H1 (cell line): ENCODE data around the gene FGF5. TPM values are rescaled to one million over a fixed set of nuclear protein-coding genes. Genes with fewer than 3 reads are reported as not detected.

Source experiments
- CTCF ChIA-PET: fragments of 300-600 bp; sonication (Branson Sonifier 250); formaldehyde crosslinking; loops from one replicate; lab custom pipeline; 2021; ENCODE audit not compliant: partially characterized antibody; lab: Charles Lee
- POLR2A ChIA-PET: fragments of 300-600 bp; sonication (Branson Sonifier 250); formaldehyde crosslinking; loops from one replicate; lab custom pipeline; 2021; ENCODE audit warnings: inconsistent platforms; ENCODE audit not compliant: partially characterized antibody; lab: Charles Lee
- DNase-seq, 2 experiments: peaks; one replicate each; pipeline versions ENCODE4 v3.0.0 to v3.0.0-alpha.2; 2010 to 2022; ENCODE audit warnings: low spot score in 2 of 2, low read depth in 1 of 2, mixed read lengths in 1 of 2
- FAIRE-seq: peaks from 2 replicates; lab custom pipeline; 2011; peaks lifted over from hg19 to GRCh38; lab: Jason Lieb, UNC
- H2AFZ ChIP-seq: 2 replicates; pipeline ENCODE4 v1.8.1; 2012; ENCODE audit warnings: low read length, inconsistent platforms
- H2AK5ac ChIP-seq: 2 replicates; pipeline ENCODE4 v1.6.1; 2013; ENCODE audit warnings: low read depth, low read length
- H2BK120ac ChIP-seq: replicated peaks from 2 replicates; pipeline ENCODE3; 2013; ENCODE audit warnings: low read depth, low read length, inconsistent platforms
- H2BK12ac ChIP-seq: 2 replicates; pipeline ENCODE4 v1.6.1; 2013; ENCODE audit warnings: low read depth, low read length
- H2BK15ac ChIP-seq: 2 replicates; pipeline ENCODE4 v1.6.1; 2013; ENCODE audit warnings: low read length
- H2BK20ac ChIP-seq: 2 replicates; pipeline ENCODE4 v1.6.1; 2013; ENCODE audit warnings: low read length
- H2BK5ac ChIP-seq: 2 replicates; pipeline ENCODE4 v1.6.1; 2013; ENCODE audit warnings: low read depth, low read length
- H3K14ac ChIP-seq: 2 replicates; pipeline ENCODE4 v1.6.1; 2013; ENCODE audit warnings: inconsistent platforms; ENCODE audit not compliant: insufficient read length
- H3K18ac ChIP-seq: 2 replicates; pipeline ENCODE4 v1.6.1; 2013; ENCODE audit warnings: low read length; ENCODE audit errors: extremely low read depth
- H3K23ac ChIP-seq: 2 replicates; pipeline ENCODE4 v1.6.1; 2013; ENCODE audit warnings: inconsistent platforms; ENCODE audit not compliant: insufficient read length
- H3K23me2 ChIP-seq: 2 replicates; pipeline ENCODE4 v1.6.1; 2013; ENCODE audit warnings: low read depth, low read length
- H3K27ac ChIP-seq: 2 replicates; pipeline ENCODE4 v1.6.1; 2011; ENCODE audit warnings: low read depth, low read length, inconsistent platforms
- H3K27me3 ChIP-seq, 4 experiments: replicated peaks in 1 of 4; 1 replicate in 1 of 4; 2 replicates in 3 of 4; pipeline versions ENCODE4 v1.6.1 to v1.8.1; 2011 to 2013; ENCODE audit warnings: low read length in 3 of 4, mild to moderate bottlenecking in 3 of 4, inconsistent platforms in 2 of 4, mixed read lengths in 2 of 4, moderate library complexity in 1 of 4; ENCODE audit not compliant: control insufficient read depth in 3 of 4, insufficient read depth in 3 of 4; ENCODE audit errors: extremely low read depth in 1 of 4
- H3K36me3 ChIP-seq, 4 experiments: 2 replicates each; pipeline versions ENCODE4 v1.6.1 to v1.8.1; 2011 to 2013; ENCODE audit warnings: mild to moderate bottlenecking in 4 of 4, low read length in 3 of 4, moderate library complexity in 2 of 4, control low read depth in 1 of 4, inconsistent platforms in 1 of 4; ENCODE audit not compliant: insufficient read depth in 4 of 4, control insufficient read depth in 2 of 4
- H3K4ac ChIP-seq: replicated peaks from 2 replicates; pipeline ENCODE3; 2013; ENCODE audit warnings: low read length, low read depth, mixed read lengths, inconsistent platforms; ENCODE audit not compliant: insufficient read length
- H3K4me1 ChIP-seq, 4 experiments: replicated peaks in 1 of 4; 1 replicate in 1 of 4; 2 replicates in 3 of 4; pipeline versions ENCODE4 v1.6.1 to v1.8.1; 2011 to 2013; ENCODE audit warnings: low read length in 3 of 4, inconsistent platforms in 2 of 4, mixed read lengths in 1 of 4; ENCODE audit not compliant: insufficient read depth in 4 of 4, control insufficient read depth in 3 of 4
- H3K4me2 ChIP-seq, 2 experiments: 2 replicates each; pipeline versions ENCODE4 v1.6.1 to v1.8.1; 2011 to 2013; ENCODE audit warnings: low read depth in 2 of 2, low read length in 2 of 2, control low read depth in 1 of 2, inconsistent platforms in 1 of 2, mild to moderate bottlenecking in 1 of 2; ENCODE audit not compliant: insufficient read depth in 1 of 2
- H3K4me3 ChIP-seq, 4 experiments: fragments of 200-600, 300-600 bp in 1 of 4; sonication (generic), shearing (Covaris generic), sonication (Bioruptor Twin) in 1 of 4; 2 replicates each; pipeline versions ENCODE4 v1.5.1 to v1.8.1; 2011 to 2016; ENCODE audit warnings: low read length in 4 of 4, low read depth in 3 of 4, control low read depth in 2 of 4, inconsistent platforms in 2 of 4, mild to moderate bottlenecking in 2 of 4, mixed read lengths in 1 of 4, moderate library complexity in 1 of 4; ENCODE audit not compliant: insufficient read depth in 2 of 4; ENCODE audit errors: extremely low read depth in 1 of 4
- H3K56ac ChIP-seq: replicated peaks from 2 replicates; pipeline ENCODE3; 2013; ENCODE audit warnings: low read depth, mild to moderate bottlenecking, mixed read lengths, low read length, inconsistent platforms; ENCODE audit not compliant: insufficient read length
- H3K79me1 ChIP-seq: 2 replicates; pipeline ENCODE4 v1.6.1; 2013; ENCODE audit warnings: low read depth, low read length, control low read depth
- H3K79me2 ChIP-seq, 2 experiments: 2 replicates each; pipeline versions ENCODE4 v1.6.1 to v1.8.1; 2012 to 2013; ENCODE audit warnings: low read length in 2 of 2, mild to moderate bottlenecking in 2 of 2, inconsistent platforms in 1 of 2; ENCODE audit not compliant: insufficient read depth in 2 of 2, control insufficient read depth in 1 of 2
- H3K9ac ChIP-seq, 4 experiments: replicated peaks in 1 of 4; 1 replicate in 1 of 4; 2 replicates in 3 of 4; pipeline versions ENCODE4 v1.6.1 to v1.8.1; 2011 to 2013; ENCODE audit warnings: low read depth in 3 of 4, low read length in 3 of 4, control low read depth in 2 of 4, mild to moderate bottlenecking in 2 of 4, moderate library complexity in 2 of 4, inconsistent platforms in 1 of 4; ENCODE audit errors: extremely low read depth in 1 of 4
- H3K9me3 ChIP-seq, 2 experiments: 2 replicates each; pipeline versions ENCODE4 v1.6.1 to v1.8.1; 2012 to 2013; ENCODE audit warnings: mild to moderate bottlenecking in 2 of 2, moderate library complexity in 2 of 2, control low read depth in 1 of 2, inconsistent platforms in 1 of 2, low read depth in 1 of 2, low read length in 1 of 2, mixed read lengths in 1 of 2; ENCODE audit not compliant: insufficient read depth in 2 of 2
- H4K20me1 ChIP-seq, 2 experiments: replicated peaks in 1 of 2; 2 replicates each; pipeline versions ENCODE3 to v1.8.1; 2011 to 2013; ENCODE audit warnings: inconsistent platforms in 2 of 2, low read length in 2 of 2, mild to moderate bottlenecking in 1 of 2; ENCODE audit not compliant: insufficient read depth in 2 of 2, control insufficient read depth in 1 of 2
- H4K5ac ChIP-seq: 2 replicates; pipeline ENCODE4 v1.6.1; 2013; ENCODE audit warnings: low read length, low read depth, mixed read lengths, inconsistent platforms; ENCODE audit not compliant: insufficient read length
- H4K8ac ChIP-seq: 2 replicates; pipeline ENCODE4 v1.8.0; 2013; ENCODE audit warnings: mild to moderate bottlenecking, moderate library complexity, low read length, inconsistent platforms; ENCODE audit not compliant: insufficient read depth; ENCODE audit errors: extremely low read depth
- H4K91ac ChIP-seq: replicated peaks from 2 replicates; pipeline ENCODE3; 2013; ENCODE audit warnings: low read length, mixed read lengths, inconsistent platforms; ENCODE audit not compliant: insufficient read length
- BCL11A ChIP-seq, 2 experiments: IDR thresholded peaks; one replicate each; pipeline ENCODE4 v1.6.1; 2011; ENCODE audit warnings: low read depth in 2 of 2, low read length in 2 of 2, mild to moderate bottlenecking in 2 of 2
- EP300 ChIP-seq, 2 experiments: IDR thresholded peaks; 1 replicate in 1 of 2; 2 replicates in 1 of 2; pipeline ENCODE4 v1.6.1; 2011 to 2012; ENCODE audit warnings: low read depth in 2 of 2, low read length in 2 of 2, mild to moderate bottlenecking in 2 of 2, borderline replicate concordance in 1 of 2, inconsistent platforms in 1 of 2, moderate library complexity in 1 of 2
- EZH2 ChIP-seq: fragments of 200-600 bp; sonication (generic); IDR thresholded peaks from 2 replicates; pipeline ENCODE4 v1.7.1; 2012; ENCODE audit warnings: low read depth, mild to moderate bottlenecking, moderate library complexity, low read length, inconsistent platforms; ENCODE audit not compliant: severe bottlenecking
- HDAC2 ChIP-seq, 2 experiments: fragments of 300-600 bp in 1 of 2; sonication (generic) in 1 of 2; IDR thresholded peaks; 2 replicates each; pipeline ENCODE4 v1.6.1; 2011 to 2012; ENCODE audit warnings: low read depth in 2 of 2, low read length in 2 of 2, mild to moderate bottlenecking in 2 of 2, moderate library complexity in 2 of 2, borderline replicate concordance in 1 of 2, inconsistent platforms in 1 of 2
- SRF ChIP-seq: IDR thresholded peaks from 2 replicates; pipeline ENCODE4 v1.6.1; 2011; ENCODE audit warnings: mild to moderate bottlenecking, low read depth, low read length, moderate library complexity
- SUZ12 ChIP-seq: fragments of 200-600 bp; sonication (generic); IDR thresholded peaks from 2 replicates; pipeline ENCODE4 v1.6.1; 2012; ENCODE audit warnings: mild to moderate bottlenecking, inconsistent platforms, low read length, moderate library complexity, mixed read lengths
- WGBS, 2 experiments: shearing (Covaris generic) in 1 of 2; methylation state at CpG; one replicate each; pipeline versions ENCODE4 v1.1.6 to v1.1.7; 2013 to 2015; ENCODE audit warnings: low lambda C conversion rate in 2 of 2, mixed read lengths in 2 of 2, inconsistent platforms in 1 of 2, low coverage in 1 of 2, missing lambda C conversion rate in 1 of 2; ENCODE audit not compliant: insufficient replicate concordance in 2 of 2, insufficient coverage in 1 of 2, insufficient read length in 1 of 2; ENCODE audit errors: extremely low coverage in 1 of 2, missing lambda C conversion rate in 1 of 2; 5-methylcytosine and 5-hydroxymethylcytosine counted together
- polyA plus RNA-seq, 7 experiments: library from polyadenylated mRNA; depleted of rRNA in 3 of 7; stranded (reverse) in 5 of 7; unstranded in 2 of 7; fragments of >200 nt in 5 of 7; fragments of 200-250 nt in 2 of 7; gene quantifications; 1 replicate in 5 of 7; 2 replicates in 1 of 7; 4 replicates in 1 of 7; pipeline versions ENCODE4 v1.2.1 to v1.2.3, GENCODE V29; 2011 to 2013; ENCODE audit warnings: missing spikeins in 2 of 7, mixed read lengths in 2 of 7
- total RNA-seq: library from RNA; stranded (reverse); fragmentation: NEBNext Ultra II Directional; extraction: Animal tissue kit (Norgen Biotek cat#: 25700); gene quantifications from 2 replicates; pipeline ENCODE4 v1.2.1, GENCODE V29; 2021
- TF ChIP-seq, protein P1 (sequence below): IDR thresholded peaks from 2 replicates; pipeline ENCODE4 v1.6.1; 2012; ENCODE audit warnings: inconsistent platforms
- TF ChIP-seq, protein P2 (sequence below), 3 experiments: IDR thresholded peaks; 1 replicate in 2 of 3; 2 replicates in 1 of 3; pipeline versions ENCODE4 v1.5.1 to v1.6.1; 2011; ENCODE audit warnings: low read length in 3 of 3, mild to moderate bottlenecking in 3 of 3, inconsistent platforms in 2 of 3, low read depth in 1 of 3, moderate library complexity in 1 of 3; ENCODE audit not compliant: insufficient read depth in 1 of 3; ENCODE audit errors: control extremely low read depth in 1 of 3

Gene FGF5
- total and polyA plus RNA-seq, 2 of the 8 experiments (the other 6 are each of a cell fraction or from before 2014, with no cell fraction given), result not detected

DNA sequence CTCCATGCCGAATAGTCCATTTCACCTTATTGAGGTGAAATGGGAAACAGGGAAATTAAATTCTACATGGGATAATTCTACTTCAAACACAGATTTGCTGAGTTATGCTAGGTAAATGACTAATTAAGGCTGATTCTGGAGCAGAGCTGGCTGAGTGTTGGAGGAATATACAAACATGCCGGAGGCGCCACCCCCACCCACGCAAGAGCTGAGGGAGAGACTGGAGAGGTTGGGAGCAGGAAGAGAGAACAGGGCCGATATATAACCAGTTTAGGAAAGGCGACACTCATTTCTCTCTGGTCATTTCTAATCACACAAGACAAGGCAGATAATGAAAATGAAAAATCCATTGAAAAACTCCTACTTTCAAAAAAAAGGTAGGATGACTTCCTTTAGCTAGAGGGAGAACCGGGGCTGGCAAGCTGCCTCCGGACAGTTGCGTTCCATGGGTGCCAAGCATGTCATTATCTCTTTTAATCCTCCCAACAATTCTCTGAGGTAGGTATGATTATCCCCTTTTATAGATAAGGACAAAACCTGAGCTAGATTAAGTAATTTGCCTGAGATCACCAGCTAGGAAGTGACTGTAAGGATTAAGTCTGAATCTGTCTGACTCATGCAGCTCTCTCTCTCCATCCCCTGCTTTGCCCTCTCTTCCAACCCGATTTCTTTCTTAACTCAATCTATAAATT is 41.5 kb downstream of the FGF5 start:
- H3K14ac ChIP-seq, result no peak overlapping the region
- H4K20me1 ChIP-seq, result no peaks in the 10 kb centered on the region
- no peak for DNase-seq
- H3K4me3 ChIP-seq, result no peak overlapping the region
- 79 to 100% methylated on average over 1 to 10 of the region's 10 CpGs for WGBS, 2 experiments
- no peak overlapping the region for H2BK120ac ChIP-seq
- no peaks in the 10 kb centered on the region for H3K79me2 ChIP-seq
- no peak overlapping the region for H3K27ac ChIP-seq
- no peak overlapping the region for H2BK5ac ChIP-seq
- no peak overlapping the region for H3K23ac ChIP-seq
- ChIA-PET POLR2A (interaction anchor here (0.6 kb wide), 1 partner anchor 735 kb away, joined by 3 read pairs; no protein-coding TSS in a partner anchor), CTCF (interaction anchor here (0.7 to 1.6 kb wide), 3 partner anchors 21 to 123 kb away, joined by 3 to 6 read pairs (median 4); no protein-coding TSS in a partner anchor)
- no peak overlapping the region for H3K18ac ChIP-seq
- H4K91ac ChIP-seq, result no peak overlapping the region
- no peak overlapping the region for H3K4me2 ChIP-seq
- no peak for FAIRE-seq
- H3K9me3 ChIP-seq, result peaks cover 0 to 2% of the 10 kb centered on the region in 2 experiments; a peak in 1 of 4 replicates
- H3K27me3 ChIP-seq, result no peaks in the 10 kb centered on the region
- no peak overlapping the region for H3K4ac ChIP-seq
- no peak overlapping the region for H2AFZ ChIP-seq
- no peak overlapping the region for H2AK5ac ChIP-seq
- H3K4me1 ChIP-seq, result peaks cover 0 to 5% (median 1%) of the 10 kb centered on the region in 4 experiments; a peak in 2 of 7 replicates
- H3K36me3 ChIP-seq, result 0 out of 8 replicates have a peak, but pooled peaks cover 0 to under 1% (median 0%) of the 10 kb centered on the region in 4 experiments
- H4K5ac ChIP-seq, result no peak overlapping the region
- H3K23me2 ChIP-seq, result no peaks in the 10 kb centered on the region; the same call in 1 of the 2 replicates
- H2BK15ac ChIP-seq, result no peak overlapping the region
- no peak overlapping the region for H3K9ac ChIP-seq
- no peak overlapping the region for H2BK12ac ChIP-seq
- H4K8ac ChIP-seq, result no peak overlapping the region
- no peaks in the 10 kb centered on the region for H3K79me1 ChIP-seq
- no peak overlapping the region for H2BK20ac ChIP-seq
- H3K56ac ChIP-seq, result no peak overlapping the region
- TF ChIP-seq, protein P1, sequence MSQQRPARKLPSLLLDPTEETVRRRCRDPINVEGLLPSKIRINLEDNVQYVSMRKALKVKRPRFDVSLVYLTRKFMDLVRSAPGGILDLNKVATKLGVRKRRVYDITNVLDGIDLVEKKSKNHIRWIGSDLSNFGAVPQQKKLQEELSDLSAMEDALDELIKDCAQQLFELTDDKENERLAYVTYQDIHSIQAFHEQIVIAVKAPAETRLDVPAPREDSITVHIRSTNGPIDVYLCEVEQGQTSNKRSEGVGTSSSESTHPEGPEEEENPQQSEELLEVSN, result no peak
- TF ChIP-seq EP300 (IDR thresholded peaks at IDR 0.05; ENCODE audit: borderline replicate concordance in 1 of 2, low read depth in 2 of 2, low read length in 2 of 2) (no peak), EZH2 (no peak), SRF (no peak), HDAC2 (IDR thresholded peaks at IDR 0.05; ENCODE audit: borderline replicate concordance in 1 of 2, low read depth in 2 of 2, low read length in 2 of 2) (no peak), BCL11A (IDR thresholded peaks at IDR 0.05; ENCODE audit: low read depth in 2 of 2, low read length in 2 of 2) (no peak), SUZ12 (no peak)
- TF ChIP-seq, protein P2, sequence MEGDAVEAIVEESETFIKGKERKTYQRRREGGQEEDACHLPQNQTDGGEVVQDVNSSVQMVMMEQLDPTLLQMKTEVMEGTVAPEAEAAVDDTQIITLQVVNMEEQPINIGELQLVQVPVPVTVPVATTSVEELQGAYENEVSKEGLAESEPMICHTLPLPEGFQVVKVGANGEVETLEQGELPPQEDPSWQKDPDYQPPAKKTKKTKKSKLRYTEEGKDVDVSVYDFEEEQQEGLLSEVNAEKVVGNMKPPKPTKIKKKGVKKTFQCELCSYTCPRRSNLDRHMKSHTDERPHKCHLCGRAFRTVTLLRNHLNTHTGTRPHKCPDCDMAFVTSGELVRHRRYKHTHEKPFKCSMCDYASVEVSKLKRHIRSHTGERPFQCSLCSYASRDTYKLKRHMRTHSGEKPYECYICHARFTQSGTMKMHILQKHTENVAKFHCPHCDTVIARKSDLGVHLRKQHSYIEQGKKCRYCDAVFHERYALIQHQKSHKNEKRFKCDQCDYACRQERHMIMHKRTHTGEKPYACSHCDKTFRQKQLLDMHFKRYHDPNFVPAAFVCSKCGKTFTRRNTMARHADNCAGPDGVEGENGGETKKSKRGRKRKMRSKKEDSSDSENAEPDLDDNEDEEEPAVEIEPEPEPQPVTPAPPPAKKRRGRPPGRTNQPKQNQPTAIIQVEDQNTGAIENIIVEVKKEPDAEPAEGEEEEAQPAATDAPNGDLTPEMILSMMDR (IDR thresholded peaks at IDR 0.05; ENCODE audit: control extremely low read depth in 1 of 3, insufficient read depth in 1 of 3, low read depth in 1 of 3, low read length in 3 of 3), result no peak
